HCT116 (cell line): ENCODE measurements around the gene ASIC3. TPM values are rescaled to one million over a fixed set of nuclear protein-coding genes. Genes with fewer than 3 reads are reported as not detected.

ENCODE experiments used
- ATAC-seq: fragments of 200-7000 bp; cut with Tn5 transposase; 2 replicates; pipeline ENCODE4 v1.9.1; 2020; ENCODE audit warnings: mild to moderate bottlenecking, moderate library complexity
- BruUV-seq: library from RNA; stranded (reverse); fragments of 400-500 nt; replicated peaks from 2 replicates; lab custom pipeline; 2021; lab: Mats Ljungman, UMichigan
- CTCF ChIA-PET: fragments of 300-600 bp; sonication (Branson Sonifier 250); formaldehyde crosslinking; loops from one replicate; lab custom pipeline; 2021; ENCODE audit warnings: antibody characterized with exemption; lab: Charles Lee
- POLR2A ChIA-PET: fragments of 300-600, 350-600 bp; sonication (Branson Sonifier 250); formaldehyde crosslinking; loops from one replicate; lab custom pipeline; 2021; ENCODE audit warnings: antibody characterized with exemption; lab: Charles Lee
- RAD21 ChIA-PET, 2 experiments: fragments of 300-600 bp; sonication (Branson Sonifier 250); formaldehyde crosslinking; loops; one replicate each; lab custom pipeline; 2023; ENCODE audit warnings: low total read pairs in 2 of 2; ENCODE audit not compliant: uncharacterized antibody in 2 of 2, unreplicated experiment in 2 of 2, low non-redundant PET in 1 of 2; lab: Charles Lee
- DNase-seq: peaks from one replicate; pipeline ENCODE4 v3.0.0-alpha.2; 2010; ENCODE audit warnings: low read depth, low spot score
- H2AFZ ChIP-seq: fragments of 200-600 bp; shearing (Covaris generic), sonication (generic); 2 replicates; pipeline ENCODE4 v1.6.1; 2017; ENCODE audit warnings: low read depth, mixed run types, mixed read lengths, antibody characterized with exemption, low read length; ENCODE audit not compliant: poor library complexity, severe bottlenecking
- H3K27ac ChIP-seq: 2 replicates; pipeline ENCODE4 v1.5.1; 2012; ENCODE audit warnings: low read depth, low read length
- H3K27me3 ChIP-seq: fragments of 200-600 bp; sonication (generic); 2 replicates; pipeline ENCODE4 v1.6.1; 2016; ENCODE audit warnings: mixed run types, low read length, mixed read lengths; ENCODE audit not compliant: insufficient read depth
- H3K36me3 ChIP-seq, 2 experiments: fragments of 200-500 bp in 1 of 2; fragments of 200-600 bp in 1 of 2; sonication (Bioruptor generic) in 1 of 2; sonication (generic) in 1 of 2; 2 replicates each; pipeline versions ENCODE4 v1.5.1 to v1.6.1; 2014 to 2016; ENCODE audit warnings: low read length in 2 of 2, inconsistent platforms in 1 of 2, mixed read lengths in 1 of 2, mixed run types in 1 of 2; ENCODE audit not compliant: insufficient read depth in 2 of 2, control insufficient read depth in 1 of 2
- H3K4me1 ChIP-seq, 2 experiments: fragments of 200-600 bp in 1 of 2; sonication (generic) in 1 of 2; 2 replicates each; pipeline versions ENCODE4 v1.5.1 to v1.6.1; 2012 to 2017; ENCODE audit warnings: low read length in 2 of 2, inconsistent platforms in 1 of 2, mild to moderate bottlenecking in 1 of 2, mixed read lengths in 1 of 2, mixed run types in 1 of 2, moderate library complexity in 1 of 2; ENCODE audit not compliant: insufficient read depth in 2 of 2, control insufficient read depth in 1 of 2
- H3K4me2 ChIP-seq: fragments of 200-600 bp; sonication (generic); 2 replicates; pipeline ENCODE4 v1.6.1; 2017; ENCODE audit warnings: mixed run types, low read length, mixed read lengths
- H3K4me3 ChIP-seq, 2 experiments: fragments of 200-600 bp in 1 of 2; sonication (generic) in 1 of 2; replicated peaks in 1 of 2; 2 replicates each; pipeline ENCODE4 v1.5.1; 2011 to 2016; ENCODE audit warnings: low read length in 2 of 2, control low read depth in 1 of 2, low read depth in 1 of 2, mild to moderate bottlenecking in 1 of 2, mixed read lengths in 1 of 2, mixed run types in 1 of 2
- H3K79me2 ChIP-seq: fragments of 200-600 bp; sonication (generic); 2 replicates; pipeline ENCODE4 v1.6.1; 2017; ENCODE audit warnings: mild to moderate bottlenecking, mixed run types, low read length, moderate library complexity, mixed read lengths; ENCODE audit not compliant: insufficient read depth
- H3K9ac ChIP-seq: fragments of 200-600 bp; sonication (generic); 2 replicates; pipeline ENCODE4 v1.6.1; 2016; ENCODE audit warnings: low read length, mixed read lengths
- H3K9me2 ChIP-seq: fragments of 200-600 bp; sonication (generic), shearing (Covaris generic); 2 replicates; pipeline ENCODE4 v1.6.1; 2017; ENCODE audit warnings: mixed run types, mild to moderate bottlenecking, moderate library complexity; ENCODE audit not compliant: insufficient read depth
- H3K9me3 ChIP-seq, 2 experiments: fragments of 200-500 bp in 1 of 2; fragments of 200-600 bp in 1 of 2; sonication (Bioruptor generic) in 1 of 2; sonication (generic) in 1 of 2; 2 replicates each; pipeline ENCODE4 v1.6.1; 2014 to 2017; ENCODE audit warnings: low read length in 2 of 2, mixed read lengths in 2 of 2, inconsistent platforms in 1 of 2, low read depth in 1 of 2, mild to moderate bottlenecking in 1 of 2, mixed run types in 1 of 2, moderate library complexity in 1 of 2; ENCODE audit not compliant: control insufficient read depth in 1 of 2, insufficient read depth in 1 of 2
- H4K20me1 ChIP-seq: fragments of 200-600 bp; sonication (generic), shearing (Covaris generic); 2 replicates; pipeline ENCODE4 v1.6.1; 2017; ENCODE audit warnings: mixed run types, mild to moderate bottlenecking, moderate library complexity; ENCODE audit not compliant: insufficient read depth
- CBX3 ChIP-seq: IDR thresholded peaks from 2 replicates; pipeline ENCODE4 v1.6.1; 2012; ENCODE audit warnings: low read depth
- CTCF ChIP-seq, 3 experiments: fragments of 200-600 bp in 1 of 3; sonication (generic) in 1 of 3; IDR thresholded peaks in 2 of 3; conservative IDR thresholded peaks in 1 of 3; 2 replicates each; pipeline ENCODE4 v1.5.1; 2012 to 2017; ENCODE audit warnings: low read depth in 2 of 3, low read length in 2 of 3, antibody characterized with exemption in 1 of 3, borderline replicate concordance in 1 of 3, control low read depth in 1 of 3, mild to moderate bottlenecking in 1 of 3, mixed read lengths in 1 of 3, mixed run types in 1 of 3, moderate library complexity in 1 of 3; ENCODE audit not compliant: insufficient read depth in 1 of 3
- EZH2phosphoT487 ChIP-seq: fragments of 200-600 bp; IDR thresholded peaks from 2 replicates; pipeline ENCODE4 v1.6.1; 2018; ENCODE audit warnings: antibody characterized with exemption, borderline replicate concordance
- FOSL1 ChIP-seq: IDR thresholded peaks from 2 replicates; pipeline ENCODE4 v1.6.1; 2012; ENCODE audit warnings: low read depth
- MAX ChIP-seq: IDR thresholded peaks from 2 replicates; pipeline ENCODE4 v1.6.1; 2012
- POLR2AphosphoS5 ChIP-seq: IDR thresholded peaks from 2 replicates; pipeline ENCODE4 v1.6.1; 2011; ENCODE audit warnings: mild to moderate bottlenecking, low read depth, low read length, moderate library complexity
- RAD21 ChIP-seq: IDR thresholded peaks from 2 replicates; pipeline ENCODE4 v1.6.1; 2012; ENCODE audit warnings: low read depth, mild to moderate bottlenecking
- SP1 ChIP-seq: IDR thresholded peaks from 2 replicates; pipeline ENCODE4 v1.6.1; 2012; ENCODE audit warnings: low read depth
- SRF ChIP-seq: IDR thresholded peaks from 2 replicates; pipeline ENCODE4 v1.6.1; 2012; ENCODE audit warnings: low read depth
- ZFX ChIP-seq: fragments of 450-650 bp; IDR thresholded peaks from 2 replicates; pipeline ENCODE4 v1.6.1; 2017
- ZNF274 ChIP-seq: fragments of 200-500 bp; sonication (Bioruptor generic); IDR thresholded peaks from 2 replicates; pipeline ENCODE4 v1.6.1; 2014; ENCODE audit warnings: mild to moderate bottlenecking, low read depth, low read length, inconsistent platforms
- intact Hi-C: fragments of 100-400 bp; cut with micrococcal nuclease; formaldehyde crosslinking; loops from 2 replicates; pipeline ENCODE4 v1.10.0; 2022
- total RNA-seq: library from RNA; stranded (reverse); gene quantifications from one replicate; pipeline ENCODE4 v1.2.1, GENCODE V29; 2021; ENCODE audit not compliant: unreplicated experiment

The ASIC3 gene
- total RNA-seq, 1 experiment from 2014 or later, result 4.4 TPM

GRCh38 chr7:151089893-151090730 is 41.8 kb downstream of the ASIC3 start (continued):
- TF ChIP-seq MAX (no peak), POLR2AphosphoS5 (no peak), EZH2phosphoT487 (no peak), RAD21 (no peak), CTCF (IDR thresholded peaks at IDR 0.05 in 2 of 3, conservative IDR thresholded peaks at IDR 0.05 in 1 of 3; ENCODE audit: borderline replicate concordance in 1 of 3, insufficient read depth in 1 of 3, low read depth in 2 of 3, low read length in 2 of 3) (no peak)

GRCh38 chr7:151091003-151091402 is 42.7 kb downstream of the ASIC3 start:
- Histone ChIP-seq H3K9me2 (no peaks in the 10 kb centered on the region), H3K27ac (no peak overlapping the region), H3K36me3 (peaks cover 0 to 24% of the 10 kb centered on the region in 2 experiments; a peak in 1 of 4 replicates), H3K79me2 (peaks cover 93% of the 10 kb centered on the region), H3K9me3 (no peaks in the 10 kb centered on the region)
- intact Hi-C loops, result no loop called here
- ChIA-PET RAD21 (no interaction called here), CTCF (no interaction called here)
- ATAC-seq, result no peak
- no TSS peak for BruUV-seq
- TF ChIP-seq ZNF274 (no peak), FOSL1 (no peak), ZFX (no peak), SRF (no peak), RAD21 (no peak), SP1 (no peak), CBX3 (no peak)
- TF ChIP-seq, all 23 proteins: peak for 0
- no peaks in the 10 kb centered on the region for H3K27me3 ChIP-seq
- H3K9ac ChIP-seq, result no peak overlapping the region
- peaks cover 5 to 10% of the 10 kb centered on the region in 2 experiments; a peak in 3 of 4 replicates for H3K4me1 ChIP-seq
- no peak overlapping the region for H3K4me2 ChIP-seq
- POLR2A ChIA-PET, result no interaction called here
- no peaks in the 10 kb centered on the region; the same call in 1 of the 2 replicates for H4K20me1 ChIP-seq
- no peak for DNase-seq
- H3K4me3 ChIP-seq, result no peak overlapping the region
- no peak overlapping the region for H2AFZ ChIP-seq
